Neural crest cell (in vitro differentiated cells): ENCODE results near the gene ZNF469. TPM values are rescaled to one million over a fixed set of nuclear protein-coding genes. Genes with fewer than 3 reads are reported as not detected.

ENCODE experiments used
- DNase-seq: peaks from one replicate; pipeline ENCODE4 v3.0.0; 2021; ENCODE audit warnings: low read depth, mixed read lengths, low spot score
- H3K27ac Mint-ChIP-seq: one replicate; pipeline ENCODE4 v1.8.0; 2021; ENCODE audit warnings: mild to moderate bottlenecking, mixed read lengths; ENCODE audit not compliant: unreplicated experiment
- H3K27me3 Mint-ChIP-seq: 2 replicates; pipeline ENCODE4 v1.8.0; 2021; ENCODE audit warnings: low read depth, mild to moderate bottlenecking, mixed read lengths
- H3K36me3 Mint-ChIP-seq: 2 replicates; pipeline ENCODE4 v1.8.0; 2021; ENCODE audit warnings: low read depth, mild to moderate bottlenecking, mixed read lengths
- H3K4me1 Mint-ChIP-seq: 2 replicates; pipeline ENCODE4 v1.8.0; 2021; ENCODE audit warnings: mixed read lengths
- H3K4me3 Mint-ChIP-seq: one replicate; pipeline ENCODE4 v1.8.0; 2021; ENCODE audit warnings: mild to moderate bottlenecking, mixed read lengths
- H3K9me3 Mint-ChIP-seq: 2 replicates; pipeline ENCODE4 v1.8.0; 2021; ENCODE audit warnings: mixed read lengths
- total RNA-seq: library from RNA; stranded (reverse); gene quantifications from 2 replicates; pipeline ENCODE4 v1.2.1, GENCODE V29; 2021
- TF ChIP-seq, protein P1 (sequence below): fragments of 200-600 bp; sonication (generic); conservative IDR thresholded peaks from 2 replicates; pipeline ENCODE4 v1.5.0; 2021; ENCODE audit warnings: antibody characterized with exemption, mild to moderate bottlenecking

ZNF469 gene
- total RNA-seq, 1 donor from 2014 or later, result 0.58 TPM

DNA sequence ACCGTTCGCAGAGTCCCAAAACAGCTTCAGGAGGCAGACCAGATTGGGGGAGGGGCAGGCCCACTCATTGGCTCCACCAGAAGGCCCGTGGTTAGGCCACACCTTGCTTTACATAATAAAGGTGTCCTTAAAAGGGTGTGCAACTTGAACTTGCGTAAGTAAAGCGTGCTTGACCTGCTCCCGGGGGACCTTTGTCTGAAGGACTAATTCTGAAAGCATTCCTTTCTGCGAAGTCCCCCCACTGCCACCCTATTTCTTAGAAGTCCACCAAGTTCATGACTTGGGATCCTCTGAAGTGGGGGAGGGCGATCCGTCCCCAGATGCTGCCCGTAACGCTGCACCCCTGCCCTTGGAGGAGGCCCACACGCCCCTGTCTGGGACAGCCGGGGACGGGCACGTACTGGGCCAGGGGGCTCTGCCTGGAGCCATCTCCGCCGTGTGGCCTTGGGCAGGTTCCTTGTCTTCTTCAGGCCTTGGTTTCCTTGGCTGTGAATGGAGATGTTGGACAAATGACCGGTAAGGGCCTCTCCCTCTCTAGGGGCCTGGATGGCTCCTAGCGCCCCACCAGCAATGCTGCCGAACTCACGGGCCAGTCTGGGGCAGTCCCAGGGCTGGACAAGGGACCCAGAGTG is 823 bp upstream of the ZNF469 start:
- no peaks in the 10 kb centered on the region for H3K36me3 Mint-ChIP-seq
- H3K4me3 Mint-ChIP-seq, result no peak overlapping the region
- TF ChIP-seq, protein P1, sequence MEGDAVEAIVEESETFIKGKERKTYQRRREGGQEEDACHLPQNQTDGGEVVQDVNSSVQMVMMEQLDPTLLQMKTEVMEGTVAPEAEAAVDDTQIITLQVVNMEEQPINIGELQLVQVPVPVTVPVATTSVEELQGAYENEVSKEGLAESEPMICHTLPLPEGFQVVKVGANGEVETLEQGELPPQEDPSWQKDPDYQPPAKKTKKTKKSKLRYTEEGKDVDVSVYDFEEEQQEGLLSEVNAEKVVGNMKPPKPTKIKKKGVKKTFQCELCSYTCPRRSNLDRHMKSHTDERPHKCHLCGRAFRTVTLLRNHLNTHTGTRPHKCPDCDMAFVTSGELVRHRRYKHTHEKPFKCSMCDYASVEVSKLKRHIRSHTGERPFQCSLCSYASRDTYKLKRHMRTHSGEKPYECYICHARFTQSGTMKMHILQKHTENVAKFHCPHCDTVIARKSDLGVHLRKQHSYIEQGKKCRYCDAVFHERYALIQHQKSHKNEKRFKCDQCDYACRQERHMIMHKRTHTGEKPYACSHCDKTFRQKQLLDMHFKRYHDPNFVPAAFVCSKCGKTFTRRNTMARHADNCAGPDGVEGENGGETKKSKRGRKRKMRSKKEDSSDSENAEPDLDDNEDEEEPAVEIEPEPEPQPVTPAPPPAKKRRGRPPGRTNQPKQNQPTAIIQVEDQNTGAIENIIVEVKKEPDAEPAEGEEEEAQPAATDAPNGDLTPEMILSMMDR, result no peak
- H3K9me3 Mint-ChIP-seq, result no peaks in the 10 kb centered on the region
- H3K4me1 Mint-ChIP-seq, result peaks cover 10% of the 10 kb centered on the region
- DNase-seq, result no peak
- H3K27me3 Mint-ChIP-seq, result peaks cover 29% of the 10 kb centered on the region
- no peak overlapping the region for H3K27ac Mint-ChIP-seq

DNA sequence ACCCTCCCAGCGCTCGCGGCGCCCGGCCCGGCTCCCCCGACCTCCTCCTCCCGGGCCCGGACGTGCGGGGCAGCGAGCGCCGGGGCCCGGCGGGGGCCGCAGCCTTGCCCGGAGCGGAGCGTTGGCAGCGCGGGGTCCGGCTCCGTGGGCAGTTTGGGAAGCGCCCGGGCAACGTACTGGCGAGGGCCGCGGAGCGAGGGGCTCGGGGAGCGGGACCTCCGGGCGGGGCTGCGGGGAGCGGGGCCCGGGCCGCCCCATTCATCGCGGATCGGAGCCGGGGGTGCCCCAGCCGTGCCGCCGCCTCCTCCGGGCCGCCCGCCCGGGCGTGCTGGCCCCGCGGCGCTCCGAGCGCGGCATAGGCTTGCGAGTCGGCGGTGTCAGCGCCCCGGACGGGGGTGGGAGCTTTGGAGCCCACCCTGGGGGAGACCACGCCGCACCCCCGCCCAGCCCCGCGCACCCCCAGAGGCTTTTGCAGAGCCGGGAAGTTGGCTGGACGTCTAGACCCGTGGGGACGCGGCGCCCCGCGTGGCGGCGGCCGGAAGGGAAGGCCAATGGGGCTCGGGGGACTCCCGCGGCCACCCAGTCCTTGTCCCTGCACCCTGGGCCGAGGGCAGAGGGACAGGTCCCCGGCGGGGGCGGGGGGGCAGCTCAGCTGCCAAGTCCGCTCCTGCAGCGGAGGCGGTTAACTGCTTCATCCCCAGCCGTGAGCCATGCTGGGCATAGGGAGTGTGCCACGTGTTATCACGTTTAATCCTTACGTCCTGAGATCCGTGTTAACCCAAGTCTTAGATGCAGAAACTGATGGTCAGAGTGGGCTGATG is 852 bp downstream of the ZNF469 start:
- Mint-ChIP-seq H3K4me1 (peaks cover 10% of the 10 kb centered on the region), H3K27ac (no peak overlapping the region)

DNA sequence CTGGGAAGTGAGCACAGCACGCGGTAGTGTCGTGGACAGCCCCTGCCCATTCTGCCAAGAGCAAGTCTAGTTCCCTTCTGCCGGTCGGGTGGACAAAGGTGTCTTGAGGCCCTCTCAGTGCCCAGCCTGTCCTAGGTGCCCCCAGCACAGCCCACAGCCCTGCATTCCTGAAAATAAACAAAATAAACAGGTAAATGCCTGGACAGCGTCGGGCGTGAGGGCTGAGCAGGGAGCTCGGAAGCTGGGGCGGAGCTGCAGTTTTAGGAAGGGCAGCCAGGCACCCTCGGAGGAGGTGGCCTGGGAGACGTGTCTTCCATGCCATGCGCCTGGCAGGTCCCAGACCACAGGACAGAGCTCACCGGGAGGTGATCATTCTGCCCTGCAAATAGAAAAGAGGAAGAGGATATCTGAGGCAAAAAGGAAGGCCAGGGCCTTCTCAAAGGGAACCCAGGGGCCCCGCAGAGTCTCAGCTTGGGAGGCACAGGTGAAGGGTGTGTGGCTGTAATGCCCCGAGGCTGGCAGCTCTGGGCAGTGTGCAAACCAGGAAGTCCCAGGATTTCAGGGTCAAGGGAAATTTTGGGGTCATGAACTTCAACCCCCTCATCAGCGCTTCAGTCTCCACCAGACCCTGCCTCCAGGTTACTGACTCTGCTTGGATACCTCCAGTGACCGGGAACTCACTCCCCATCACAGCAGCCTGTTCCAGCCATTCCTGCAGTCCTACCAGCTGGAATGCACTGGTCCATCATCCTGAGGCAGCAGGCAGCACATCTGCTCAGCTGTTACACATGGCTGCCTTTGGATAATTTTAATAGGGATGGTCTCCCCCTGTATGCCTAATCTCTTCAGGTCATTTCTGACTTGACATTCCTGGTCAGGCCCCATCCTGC is 1.7 kb downstream of the ZNF469 start:
- Mint-ChIP-seq H3K4me1 (peaks cover 10% of the 10 kb centered on the region), H3K4me3 (peak overlapping the region; percentile 49), H3K27ac (no peak overlapping the region), H3K27me3 (peaks cover 35% of the 10 kb centered on the region), H3K36me3 (no peaks in the 10 kb centered on the region), H3K9me3 (no peaks in the 10 kb centered on the region)
- DNase-seq, result no peak
- TF ChIP-seq, protein P1, result no peak

More for the DNA sequence above, 852 bp downstream of the ZNF469 start:
- DNase-seq, result peak; percentile 45
- H3K27me3 Mint-ChIP-seq, result peaks cover 29% of the 10 kb centered on the region
- TF ChIP-seq, protein P1, result peak; percentile 58
- no peaks in the 10 kb centered on the region for H3K36me3 Mint-ChIP-seq
- H3K4me3 Mint-ChIP-seq, result no peak overlapping the region
- no peaks in the 10 kb centered on the region for H3K9me3 Mint-ChIP-seq

DNA sequence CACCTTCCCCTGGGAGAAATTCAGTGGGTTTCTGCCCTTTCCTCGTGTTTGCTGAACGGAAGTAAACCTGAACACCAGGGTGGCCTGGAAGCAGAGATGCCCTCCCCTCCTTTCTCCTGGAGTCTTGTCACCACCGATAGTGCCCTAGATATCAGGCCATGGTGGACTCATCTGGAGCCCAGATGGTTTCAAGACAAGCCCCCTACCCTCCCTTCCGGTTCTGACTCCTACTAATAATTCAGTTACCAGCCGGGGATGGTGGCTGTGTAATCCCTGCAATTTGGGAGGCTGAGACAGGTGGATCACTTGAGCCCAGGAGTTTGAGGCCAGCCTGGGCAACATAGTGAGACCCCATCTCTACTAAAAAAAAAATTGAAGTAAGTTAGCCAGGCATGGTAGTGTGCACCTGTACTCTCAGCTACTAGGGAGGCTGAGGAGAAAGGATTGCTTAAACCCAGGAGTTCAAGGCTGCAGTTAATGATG is 2.4 kb downstream of the ZNF469 start:
- peaks cover 10% of the 10 kb centered on the region for H3K4me1 Mint-ChIP-seq
- H3K27me3 Mint-ChIP-seq, result peaks cover 35% of the 10 kb centered on the region
- no peak for DNase-seq
- TF ChIP-seq, protein P1, result no peak
- peak overlapping the region; percentile 27 for H3K27ac Mint-ChIP-seq
- no peaks in the 10 kb centered on the region for H3K9me3 Mint-ChIP-seq
- H3K4me3 Mint-ChIP-seq, result no peak overlapping the region
- no peaks in the 10 kb centered on the region for H3K36me3 Mint-ChIP-seq
